Measurements from ENCODE around the gene GOLIM4.

GRCh38 chr3:168083906-168084305 lies 11.8 kb downstream of the GOLIM4 start:
- TF ChIP-seq CTCF (IDR thresholded peaks at IDR 0.05; ENCODE audit: low read depth, low read length) (no peak), EZH2phosphoT487 (IDR thresholded peaks at IDR 0.05; ENCODE audit: low read depth) (no peak)
